ENCODE data around the gene DEGS2.
"Not testable (repeated sequence)": the region's sequence is repeated elsewhere in the genome, so short reads cannot be mapped to it uniquely, and the experiment has no call there.

Gene DEGS2

GRCh38 chr14:100178691-100179090 lies 19.2 kb upstream of the DEGS2 start:
- DNase-seq: no peak

DNA sequence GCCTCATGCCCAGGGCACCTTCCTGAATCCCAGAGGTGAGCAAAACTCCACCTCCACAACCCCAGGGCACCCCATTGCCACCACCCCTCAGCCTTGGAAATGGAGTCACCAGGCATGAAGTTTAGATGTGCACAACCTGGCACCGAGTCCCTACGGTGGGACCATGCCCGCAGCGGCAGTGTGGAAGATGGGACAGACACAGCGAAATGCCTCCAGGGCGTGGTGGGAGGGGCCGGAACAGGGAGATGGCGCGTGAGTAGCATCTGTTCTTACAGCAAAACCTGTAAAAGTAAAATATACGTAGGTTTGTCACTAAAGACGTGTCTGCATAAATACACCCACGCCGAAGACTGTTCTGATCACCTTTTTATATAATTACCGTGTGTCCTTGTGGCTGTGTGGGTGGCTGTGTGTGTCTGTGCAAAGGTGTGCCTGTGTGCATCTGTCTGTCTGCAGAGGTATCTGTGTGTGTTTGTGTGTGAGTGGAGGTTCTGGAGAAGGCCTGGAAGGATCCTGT lies 17.4 kb upstream of the DEGS2 start:
- DNase-seq: no peak

GRCh38 chr14:100173353-100173752 lies 13.9 kb upstream of the DEGS2 start:
- DNase-seq: no peak

GRCh38 chr14:100172811-100173210 lies 13.4 kb upstream of the DEGS2 start:
- DNase-seq: no peak

GRCh38 chr14:100170880-100171279 lies 11.4 kb upstream of the DEGS2 start:
- DNase-seq: no peak

DNA sequence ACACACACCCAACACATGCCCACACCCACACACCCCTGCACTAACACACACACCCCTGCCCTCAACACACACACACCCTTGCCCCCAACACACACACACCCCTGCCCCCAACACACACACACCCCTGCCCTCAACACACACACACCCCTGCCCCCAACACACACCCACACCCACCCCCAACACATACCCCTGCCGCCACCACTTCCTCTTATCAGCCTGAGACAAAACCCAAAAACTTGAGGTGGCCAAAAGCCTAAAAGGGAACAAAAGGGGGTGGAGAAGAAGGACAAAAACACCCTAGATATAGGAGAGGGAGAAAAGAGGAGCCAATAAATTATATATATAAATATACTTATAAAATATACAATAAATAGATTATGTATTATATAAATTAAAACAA lies 9.1 kb upstream of the DEGS2 start:
- DNase-seq: no peak

- no peak for DNase-seq
Observed at GRCh38 chr14:100165831-100166440, 6.5 kb upstream of the DEGS2 start.

DNA sequence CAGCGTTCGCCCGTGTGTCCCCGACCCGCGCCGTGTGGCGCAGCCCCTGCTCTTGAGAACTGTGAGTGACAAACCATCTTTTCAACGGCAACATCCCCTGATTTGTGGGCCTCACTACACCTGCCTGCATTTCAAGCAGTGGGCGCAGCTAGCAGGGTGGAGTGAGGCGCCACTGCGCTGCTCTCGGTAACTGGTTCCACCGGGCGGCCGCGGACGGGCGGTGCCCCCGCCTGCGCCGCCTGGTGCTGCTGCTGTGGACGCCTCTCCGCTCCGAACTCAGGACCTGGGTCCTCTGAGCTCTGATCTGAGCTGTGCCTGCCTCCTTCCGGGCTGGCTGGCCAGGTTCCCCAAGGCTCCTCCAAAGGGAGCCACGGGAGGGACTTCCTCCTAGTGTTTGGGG lies 5.9 kb upstream of the DEGS2 start:
- DNase-seq: no peak

DNA sequence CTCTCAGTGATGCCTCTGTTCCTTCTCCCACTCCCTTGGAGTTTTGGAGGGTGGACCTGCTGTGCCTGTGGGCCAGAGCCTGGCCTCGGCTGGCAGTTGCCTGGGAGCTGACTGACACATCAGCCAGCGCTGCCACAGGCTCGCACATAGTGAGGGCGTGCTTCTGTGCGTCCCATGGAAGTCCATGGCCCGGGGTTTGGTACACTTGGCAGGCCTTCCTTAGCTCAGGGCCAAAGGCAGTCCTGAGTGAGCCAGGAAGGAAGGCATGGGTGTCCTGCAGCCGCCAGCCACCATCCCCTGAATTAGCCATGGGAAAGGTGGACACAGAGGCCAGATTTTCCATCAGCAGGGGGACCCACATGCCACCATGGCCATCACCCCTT lies 1.1 kb upstream of the DEGS2 start:
- no peak for DNase-seq

GRCh38 chr14:100159865-100160533 lies 554 bp upstream of the DEGS2 start:
- DNase-seq: no peak

- no peak for DNase-seq
Observed at GRCh38 chr14:100158566-100159093, 815 bp downstream of the DEGS2 start.

DNA sequence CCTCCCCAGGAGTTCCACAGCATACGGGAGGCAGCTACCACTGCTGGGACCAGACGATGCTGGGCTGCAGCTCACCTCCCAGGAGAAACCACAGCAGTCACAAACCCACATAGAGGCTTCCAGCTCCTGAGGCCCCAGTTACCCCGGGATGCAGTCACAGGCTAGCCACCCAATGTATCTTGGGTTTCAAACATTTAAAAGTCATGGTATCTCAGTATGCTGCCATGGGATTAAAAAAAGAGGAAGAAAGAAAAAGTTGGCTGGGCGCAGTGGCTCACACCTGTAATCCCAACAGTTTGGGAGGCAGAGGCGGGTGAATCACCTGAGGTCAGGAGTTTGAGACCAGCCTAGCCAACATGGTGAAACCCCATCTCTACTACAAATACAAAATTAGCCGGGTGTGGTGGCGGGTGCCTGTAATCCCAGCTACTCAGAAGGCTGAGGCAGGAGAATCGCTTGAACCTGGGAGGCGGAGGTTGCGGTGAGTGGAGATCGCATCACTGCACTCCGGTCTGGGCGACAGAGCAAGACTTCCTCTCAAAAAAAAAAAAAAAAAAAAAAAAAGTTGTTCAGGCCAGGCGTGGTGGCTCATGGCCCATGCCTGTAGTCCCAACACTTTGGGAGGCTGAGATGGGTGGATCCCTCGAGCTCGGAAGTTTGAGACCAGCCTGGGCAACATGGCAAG lies 1.8 kb downstream of the DEGS2 start:
- not testable (repeated sequence) for DNase-seq

- DNase-seq: no peak
Observed at GRCh38 chr14:100156776-100157175, 2.7 kb downstream of the DEGS2 start.

DNA sequence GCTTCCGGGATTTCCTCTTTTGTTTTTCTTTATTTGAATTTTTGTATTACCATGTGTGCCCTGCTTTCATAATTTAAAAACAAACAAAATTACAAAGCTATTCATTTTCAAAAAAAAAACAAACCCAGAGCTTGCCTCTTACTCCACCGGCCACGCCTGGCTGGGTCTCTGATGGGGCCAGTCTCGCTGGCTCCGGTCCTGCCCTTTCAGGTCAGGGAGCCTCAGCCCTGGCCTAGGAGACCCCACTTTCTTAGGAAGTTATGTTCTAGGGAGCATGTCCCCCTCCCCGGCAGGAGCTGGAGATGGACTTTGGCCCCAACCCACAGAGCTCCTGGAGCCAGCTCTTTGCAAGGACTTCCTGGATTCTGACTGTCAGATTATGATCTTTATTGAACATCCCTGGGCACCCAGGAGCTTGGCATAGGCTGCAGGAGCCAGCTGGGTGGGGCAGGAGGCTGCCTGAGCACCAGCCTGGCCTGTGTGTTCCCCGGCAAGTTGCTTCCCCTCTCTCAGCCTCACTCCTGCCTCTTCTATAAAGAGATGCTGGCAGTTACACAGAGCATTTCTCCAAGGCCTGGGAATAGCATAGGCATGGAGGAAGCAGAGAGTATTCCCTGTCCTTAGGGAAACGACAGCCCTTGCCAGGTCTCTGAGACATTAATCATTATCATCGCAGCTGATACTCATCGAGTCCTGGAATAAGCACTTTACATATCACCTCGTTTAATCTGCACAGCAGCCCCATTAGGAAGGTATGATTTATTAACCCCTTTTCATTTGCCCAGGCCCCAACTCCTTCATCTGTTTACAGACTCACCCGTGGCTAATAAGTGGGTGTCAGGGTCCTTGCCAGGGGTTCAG lies 3.5 kb downstream of the DEGS2 start:
- peak; percentile 34 for DNase-seq

GRCh38 chr14:100155049-100155621 lies 4.3 kb downstream of the DEGS2 start:
- peak; percentile 20 for DNase-seq

DNA sequence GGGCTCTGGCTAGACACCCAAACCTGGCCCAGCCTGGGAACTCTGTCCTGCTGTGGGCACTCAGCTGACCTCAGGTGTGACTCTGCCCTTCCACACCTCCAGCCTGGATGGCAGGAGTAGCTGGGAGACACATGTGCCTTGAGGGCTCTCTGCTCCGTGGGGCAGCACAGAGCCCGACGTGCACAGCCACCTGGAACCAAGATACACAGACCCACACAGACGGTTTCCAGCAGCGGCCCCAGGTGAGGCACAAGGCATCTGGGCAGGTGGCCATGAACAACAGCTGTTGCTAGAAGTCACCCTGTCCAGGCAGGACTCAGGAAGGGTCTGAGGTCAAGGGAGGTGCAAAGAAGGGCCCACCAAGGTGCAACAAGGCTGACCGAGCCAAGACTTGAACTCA lies 5.9 kb downstream of the DEGS2 start:
- DNase-seq: no peak

GRCh38 chr14:100152091-100152490 lies 7.4 kb downstream of the DEGS2 start:
- no peak for DNase-seq

GRCh38 chr14:100150932-100151587 lies 8.4 kb downstream of the DEGS2 start:
- no peak for DNase-seq

DNA sequence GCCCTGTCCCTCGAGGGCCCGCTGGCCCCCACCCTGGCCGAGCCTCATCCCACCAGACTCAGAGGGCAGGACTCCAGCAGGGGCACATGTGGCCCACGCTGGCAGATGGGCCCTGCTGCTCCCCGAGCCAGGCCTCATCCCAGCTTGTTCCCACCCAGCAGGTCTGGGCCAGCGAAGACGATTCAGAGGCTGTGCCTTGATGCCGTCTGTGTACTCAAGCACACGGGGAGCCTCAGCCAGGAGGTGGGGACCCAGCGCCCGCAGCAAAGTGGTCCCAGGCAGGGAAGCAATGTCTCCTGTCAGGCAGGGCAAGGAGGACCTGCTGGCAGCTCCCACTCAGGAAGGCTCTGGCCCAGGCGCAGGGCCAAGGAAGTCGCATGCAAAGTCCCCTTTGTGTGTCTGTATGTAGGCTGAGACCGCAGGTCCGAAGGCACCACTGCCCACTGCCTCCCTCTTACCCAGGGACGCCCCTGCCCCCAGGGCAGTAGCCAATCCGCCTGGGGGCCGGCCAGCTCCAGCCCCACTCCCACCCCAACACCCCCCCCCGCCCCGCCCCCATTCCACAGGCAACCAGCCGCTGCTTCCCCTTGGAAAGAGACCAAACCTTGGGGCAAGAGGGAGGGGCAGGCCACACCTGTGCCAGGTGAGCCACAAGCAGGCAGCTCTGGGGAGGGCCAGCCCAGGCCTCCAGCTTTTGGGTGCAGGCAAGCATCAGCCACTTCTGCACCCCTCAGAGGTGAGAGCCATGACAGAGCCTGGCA lies 9.4 kb downstream of the DEGS2 start:
- peak; percentile 5 for DNase-seq

- DNase-seq: no peak
Observed at GRCh38 chr14:100148837-100149731, 10.4 kb downstream of the DEGS2 start.

Data from NCI-H1092 treated with DMSO at 0.1 percent for 48 hours (cell line).